Activated CD8-positive, alpha-beta memory T cell treated with anti-CD3 and anti-CD28 coated beads for 4 hours (primary cell): ENCODE measurements around the gene ZNF609.
A peak's percentile ranks its signal among the peaks of the same experiment; 100 is the strongest.

Experiments
- DNase-seq, 2 donors: peaks; one replicate each; pipeline ENCODE4 v3.0.0-alpha.2; 2020; ENCODE audit warnings: low read depth in 2 of 2

The ZNF609 gene

GRCh38 chr15:64691896-64692565, 231.7 kb downstream of the ZNF609 start:
- DNase-seq: no peak

DNA sequence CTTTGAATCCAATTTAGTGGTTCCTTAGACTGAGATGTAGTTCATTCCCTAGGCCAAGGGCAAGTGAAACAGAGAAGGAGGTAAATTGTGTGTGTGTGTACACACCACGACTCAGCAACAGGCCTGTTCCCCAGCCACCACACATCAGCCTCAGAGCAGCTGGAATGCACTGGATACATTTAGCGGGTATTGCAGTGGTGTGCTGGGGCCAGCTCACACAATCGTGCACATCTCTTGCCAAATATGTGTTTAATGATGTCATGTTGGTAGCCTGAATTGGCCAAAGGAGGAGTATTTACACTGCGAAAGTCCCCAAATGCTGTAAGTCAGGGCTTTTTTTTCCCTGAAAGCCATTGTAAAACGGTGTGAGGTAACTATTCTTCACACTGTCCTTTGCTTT, 232.8 kb downstream of the ZNF609 start:
- no peak for DNase-seq

- no peak for DNase-seq
These were observed 234.4 kb downstream of the ZNF609 start for GRCh38 chr15:64694816-64695215.

GRCh38 chr15:64695561-64695992, 235.2 kb downstream of the ZNF609 start:
- no peak for DNase-seq

- DNase-seq: no peak
These were observed 236.1 kb downstream of the ZNF609 start for GRCh38 chr15:64696481-64696880.

DNA sequence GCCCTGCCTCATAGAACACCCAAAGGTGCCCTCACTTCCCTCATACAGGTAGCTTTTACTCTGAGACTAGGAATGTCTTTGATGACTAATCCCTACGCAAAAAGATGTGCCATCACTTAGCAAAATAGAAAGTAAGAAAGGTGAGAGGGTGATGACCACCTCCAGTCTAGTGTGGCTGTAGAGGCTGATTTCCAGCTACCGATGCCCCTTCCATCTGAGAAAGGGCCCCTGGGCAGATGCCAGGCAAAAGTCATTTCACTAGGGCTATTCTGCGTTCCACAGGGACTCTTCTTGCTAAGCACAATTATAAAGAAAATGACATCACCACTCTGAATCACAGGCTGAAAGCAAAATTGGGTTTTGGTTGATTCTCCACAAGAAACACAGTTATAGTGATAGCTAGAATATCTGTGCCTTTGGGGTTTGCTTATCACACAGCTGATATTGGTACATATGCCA, 237.6 kb downstream of the ZNF609 start:
- no peak for DNase-seq

GRCh38 chr15:64698823-64699222, 238.4 kb downstream of the ZNF609 start:
- no peak for DNase-seq

- no peak for DNase-seq
These were observed 239.5 kb downstream of the ZNF609 start for GRCh38 chr15:64699751-64700388.

GRCh38 chr15:64701051-64701450, 240.7 kb downstream of the ZNF609 start:
- DNase-seq: no peak

DNA sequence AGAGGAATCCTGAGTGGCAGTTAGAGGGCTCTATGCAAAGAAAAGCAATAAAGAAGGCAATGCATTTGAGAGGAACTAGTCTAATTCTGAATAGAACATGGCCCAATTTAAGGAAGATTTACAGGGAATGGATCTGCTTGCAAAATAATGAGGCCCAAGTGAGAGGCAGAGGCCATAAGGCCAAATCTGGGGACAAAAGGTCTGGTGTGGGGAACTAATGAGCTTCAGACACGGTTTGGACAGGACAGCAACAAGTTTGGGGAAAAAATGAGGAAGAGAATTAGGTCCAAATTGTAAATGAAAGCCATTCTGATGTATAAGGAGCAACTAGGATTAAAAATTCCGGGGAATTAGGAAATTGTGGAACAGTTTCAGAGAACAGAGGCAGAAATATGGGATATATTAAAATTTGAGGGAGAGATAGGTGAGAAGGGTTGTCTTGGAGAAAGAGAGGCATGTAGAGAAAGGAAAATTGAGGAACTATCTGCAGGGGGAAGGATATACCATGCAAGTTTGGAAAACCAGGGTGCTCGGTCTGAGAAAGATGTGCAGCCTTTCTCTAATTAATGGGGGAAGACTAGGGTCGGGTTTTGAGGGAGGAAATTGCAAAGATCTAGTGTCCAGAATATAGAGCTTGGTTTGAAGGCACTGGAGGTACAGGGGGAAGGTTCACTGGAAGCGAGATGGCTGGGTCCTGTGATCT, 241.3 kb downstream of the ZNF609 start:
- no peak for DNase-seq

DNA sequence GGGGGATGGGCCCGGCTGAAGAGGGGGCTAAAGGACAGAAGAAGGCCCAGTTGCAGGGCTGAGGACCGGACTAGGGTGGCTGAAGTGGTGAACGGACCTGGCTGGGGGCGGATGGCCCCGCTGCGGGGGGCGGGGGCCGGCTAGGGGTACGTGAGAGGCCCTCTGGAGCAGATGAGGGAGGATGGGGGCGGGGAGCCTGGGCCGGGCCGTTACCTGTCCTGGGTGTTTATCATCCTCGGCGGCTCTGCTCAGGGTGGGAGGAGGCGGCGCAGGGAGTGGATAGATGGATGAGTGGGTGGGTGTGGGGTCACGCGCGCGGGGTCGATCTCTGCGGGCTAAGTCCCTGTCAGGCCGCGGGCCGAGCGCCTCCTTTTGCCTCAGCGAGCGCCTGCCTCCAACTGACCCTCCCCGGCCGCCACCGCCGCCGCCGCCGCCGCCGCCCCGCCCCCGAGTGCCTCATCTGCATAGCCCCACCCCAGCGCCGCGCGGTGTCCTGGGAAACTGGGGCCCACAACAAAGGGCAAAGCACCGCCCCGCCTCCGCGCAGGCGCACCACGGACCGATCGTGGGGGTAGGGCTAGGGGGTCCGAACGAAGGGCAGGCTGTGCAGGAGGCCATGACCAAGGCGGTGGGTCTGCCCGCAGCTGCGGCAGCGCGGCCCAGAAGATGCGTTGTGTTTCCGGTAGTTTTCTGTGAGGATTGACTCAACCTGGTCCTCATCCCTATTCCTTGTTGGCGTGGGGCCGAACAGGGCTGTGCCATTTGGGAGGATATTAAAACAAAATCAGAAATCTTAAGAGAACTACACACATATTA, 242.6 kb downstream of the ZNF609 start:
- peak; percentile 89 for DNase-seq

DNA sequence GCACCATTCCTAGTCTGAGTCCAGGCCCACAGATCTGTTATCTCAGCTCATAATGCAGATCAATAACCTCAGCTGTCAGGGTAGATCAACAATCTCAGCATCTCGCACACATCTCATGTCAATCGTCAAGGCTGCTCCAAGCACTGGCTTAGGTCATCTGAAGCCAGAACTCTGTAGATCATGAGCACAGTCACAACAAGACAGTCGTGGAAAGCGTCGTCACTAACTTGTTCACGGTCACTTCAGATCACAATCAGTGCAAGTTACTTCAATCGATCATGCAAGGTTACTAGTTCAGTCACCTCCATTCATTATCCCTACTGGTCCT, 243.2 kb downstream of the ZNF609 start:
- no peak for DNase-seq

GRCh38 chr15:64705006-64705405, 244.6 kb downstream of the ZNF609 start:
- DNase-seq: no peak

DNA sequence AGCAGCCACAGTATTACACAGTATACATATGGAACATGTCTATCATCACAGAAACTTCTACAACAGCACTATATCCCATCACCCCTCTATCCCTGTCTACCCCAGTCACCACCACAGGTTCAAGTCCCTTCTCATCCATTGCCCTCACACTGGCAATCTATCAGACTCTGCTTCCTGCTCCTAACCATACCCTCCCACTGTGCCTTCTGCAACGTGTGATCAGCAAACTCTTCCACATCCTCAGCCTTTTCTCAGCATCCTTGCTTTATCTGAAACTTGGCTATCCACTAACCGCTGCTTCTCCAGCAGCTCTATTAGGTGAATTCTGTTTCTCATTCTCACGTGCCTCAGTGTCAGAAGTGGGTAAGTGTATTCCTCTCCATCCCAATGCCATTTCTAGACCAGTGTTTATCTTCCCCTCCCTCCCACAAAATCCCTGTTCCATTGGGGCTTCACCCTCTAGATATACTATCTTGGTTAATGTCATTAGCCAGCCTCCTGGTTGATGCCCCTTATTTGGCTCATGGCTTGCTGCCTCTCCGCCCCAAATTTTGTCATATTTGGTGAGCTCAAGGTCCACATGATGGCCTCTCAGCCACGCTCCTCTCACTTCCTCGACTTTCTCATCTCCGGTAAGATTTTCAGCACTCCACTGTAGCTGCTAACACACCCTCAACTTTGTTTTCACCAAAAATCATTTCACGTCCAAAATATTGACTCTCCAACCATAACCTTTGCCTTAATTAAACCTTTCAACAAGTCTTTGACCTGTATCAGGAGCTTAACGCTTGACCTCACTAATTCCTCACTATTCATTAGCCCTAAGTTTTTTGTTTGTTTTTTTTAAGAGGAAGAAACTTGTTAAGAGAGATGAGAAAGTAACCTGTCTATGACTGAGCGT, 245.9 kb downstream of the ZNF609 start:
- DNase-seq: no peak

DNA sequence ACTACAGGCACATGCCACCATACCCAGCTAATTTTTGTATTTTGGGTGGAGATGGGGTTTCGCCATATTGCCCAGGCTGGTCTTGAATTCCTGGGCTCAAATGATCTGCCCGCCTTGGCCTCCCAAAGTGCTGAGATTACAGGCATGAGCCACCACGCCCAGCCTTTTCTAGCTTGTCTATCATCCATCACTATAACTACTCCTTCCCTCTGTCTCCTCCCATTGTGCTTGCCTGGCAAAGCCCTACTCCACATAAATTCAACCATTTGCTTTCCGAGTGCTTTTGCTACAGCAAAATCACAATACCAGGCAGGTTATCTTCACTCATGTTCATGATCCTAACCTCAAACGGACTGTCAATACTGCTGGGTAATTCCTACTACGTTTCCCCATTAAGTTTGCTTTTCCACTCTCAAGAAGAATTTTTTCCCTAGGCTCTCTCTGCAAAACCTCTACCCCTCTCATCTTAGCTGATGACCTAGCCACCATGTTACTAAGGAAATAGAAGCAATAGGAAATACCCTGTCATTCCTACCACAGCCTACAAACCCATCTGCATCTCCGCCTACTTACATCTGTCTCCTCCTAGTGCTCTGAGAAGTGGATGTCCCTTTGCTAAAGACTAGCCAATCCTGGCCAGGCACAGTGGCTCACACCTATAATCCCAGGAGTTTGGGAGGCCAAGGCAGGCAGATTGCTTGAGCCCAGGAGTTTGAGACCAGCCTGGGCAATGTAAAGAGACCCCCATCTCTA, 250.5 kb downstream of the ZNF609 start:
- DNase-seq: no peak

DNA sequence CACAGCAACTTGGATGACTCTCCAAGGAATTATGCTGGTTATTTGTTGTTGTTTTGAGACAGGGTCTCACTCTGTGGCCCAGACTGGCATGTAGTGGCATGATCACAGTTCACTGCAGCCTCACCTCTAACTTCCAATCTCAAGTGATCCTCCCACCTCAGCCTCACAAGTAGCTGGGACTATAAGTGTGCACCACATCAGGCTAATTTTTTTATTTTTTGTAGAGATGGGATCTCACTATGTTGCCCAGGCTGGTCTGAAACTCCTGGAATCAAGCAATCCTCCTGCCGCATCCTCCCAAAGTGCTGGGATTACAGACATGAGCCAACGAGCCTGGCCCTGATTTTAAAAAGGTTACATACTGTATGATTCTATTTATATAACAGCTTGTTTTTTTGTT, 252.0 kb downstream of the ZNF609 start:
- DNase-seq: no peak

DNA sequence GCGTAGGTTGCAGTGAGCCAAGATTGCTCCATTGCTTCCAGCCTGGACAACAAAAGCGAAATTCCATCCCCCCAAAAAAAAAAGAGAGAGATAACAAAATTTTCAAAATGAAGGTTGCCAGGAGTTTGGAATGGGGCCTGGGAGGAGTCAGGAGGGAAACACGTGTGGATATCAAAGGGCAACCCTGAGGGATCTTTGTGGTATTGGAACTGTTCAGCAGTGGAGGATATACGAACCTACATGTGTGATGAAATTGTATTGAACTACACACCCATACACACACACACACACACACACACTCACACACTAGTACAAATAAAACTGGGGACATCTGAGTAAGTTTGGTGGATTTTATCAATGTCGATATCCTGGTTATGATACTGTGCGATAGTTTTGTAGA, 253.2 kb downstream of the ZNF609 start:
- no peak for DNase-seq

DNA sequence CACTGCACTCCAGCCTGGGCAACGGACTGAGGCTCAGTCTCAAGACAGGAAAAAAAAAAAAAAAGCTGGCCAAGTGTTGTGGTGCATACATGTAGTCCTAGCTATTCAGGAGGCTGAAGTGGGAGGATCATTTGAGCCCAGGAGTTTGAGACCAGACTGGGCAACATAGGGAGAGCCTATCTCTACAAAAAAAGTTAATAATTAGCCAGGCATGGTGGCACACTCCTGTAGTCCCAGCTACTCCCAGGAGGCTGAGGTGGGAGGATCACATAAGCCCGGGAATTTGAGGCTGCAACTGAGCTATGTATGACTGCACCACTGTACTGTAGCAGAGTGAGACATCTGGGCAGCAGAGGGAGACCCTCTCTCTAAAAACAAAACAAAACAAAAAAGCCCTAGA, 256.1 kb downstream of the ZNF609 start:
- no peak for DNase-seq

DNA sequence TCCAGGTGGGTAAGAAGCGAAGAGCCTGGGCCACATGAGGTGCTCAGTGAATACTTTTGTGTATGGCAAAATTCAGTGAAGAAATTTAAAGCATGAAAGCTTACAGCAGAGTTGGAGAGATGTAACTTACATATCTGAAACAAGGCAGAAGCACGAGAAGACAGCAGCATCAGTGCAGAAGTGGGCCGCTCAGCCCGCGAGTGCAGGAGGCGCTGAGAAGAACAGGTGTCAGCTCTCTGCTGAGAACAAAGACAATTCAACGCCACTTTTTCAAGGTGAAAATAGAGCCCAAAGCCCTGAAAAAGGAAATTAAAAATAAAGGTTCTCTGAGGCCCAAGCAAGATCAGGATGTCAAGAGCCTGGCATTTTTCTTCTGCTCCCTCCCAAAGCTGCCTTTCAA, 256.8 kb downstream of the ZNF609 start:
- DNase-seq: no peak

DNA sequence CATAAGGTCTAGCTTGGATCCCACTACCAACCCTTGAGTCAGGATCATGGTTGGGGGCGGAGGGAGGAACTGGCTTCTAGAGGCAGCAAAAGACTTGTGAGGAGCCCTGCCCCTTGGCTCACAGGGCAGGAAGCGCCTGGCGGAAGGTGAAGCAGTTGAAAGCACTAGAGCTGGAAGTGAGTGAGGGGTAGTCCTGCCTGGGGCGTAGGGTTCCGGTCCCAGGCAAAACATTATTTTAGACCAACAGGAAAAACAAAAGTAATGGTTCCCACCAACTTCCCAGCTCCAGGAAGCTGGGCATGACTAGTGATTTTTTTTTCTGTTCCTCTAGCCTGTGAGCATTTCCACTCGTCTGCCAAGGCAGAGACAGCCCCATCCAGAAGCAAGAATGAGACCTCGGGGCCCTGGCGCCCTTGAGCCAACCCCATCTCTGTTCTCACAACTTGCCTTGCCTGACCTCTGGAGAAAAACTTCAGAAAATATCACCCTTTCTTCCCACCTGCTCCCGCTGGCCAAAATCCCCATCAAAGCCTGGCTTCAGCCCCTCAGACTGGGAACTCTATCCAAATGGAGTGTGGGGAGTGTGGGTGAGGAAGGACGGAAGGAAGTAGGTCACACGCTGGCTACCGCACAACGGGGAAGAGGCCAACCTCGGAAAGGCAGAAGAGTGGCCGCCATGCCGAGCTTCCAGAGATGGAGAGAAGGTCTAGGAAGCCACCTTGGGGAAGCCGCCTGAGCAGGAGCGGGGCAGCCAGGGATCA, 257.5 kb downstream of the ZNF609 start:
- DNase-seq: no peak
